Trophoblast cell (in vitro differentiated cells and primary cell): ENCODE data around the gene CDH5.

ENCODE experiments used
- DNase-seq, 2 donors: peaks; one replicate each; pipeline ENCODE4 v3.0.0-alpha.2; 2016
- H2AFZ ChIP-seq: 2 replicates; pipeline ENCODE4 v1.6.1; 2013; ENCODE audit warnings: low read length, moderate library complexity, mild to moderate bottlenecking; ENCODE audit not compliant: insufficient read depth, poor library complexity
- H2AK5ac ChIP-seq: 2 replicates; pipeline ENCODE4 v1.6.1; 2013; ENCODE audit warnings: mild to moderate bottlenecking, low read length
- H2BK120ac ChIP-seq: 2 replicates; pipeline ENCODE4 v1.6.1; 2013; ENCODE audit warnings: low read length, mild to moderate bottlenecking, moderate library complexity; ENCODE audit not compliant: insufficient read depth, poor library complexity
- H2BK12ac ChIP-seq: 2 replicates; pipeline ENCODE4 v1.6.1; 2013; ENCODE audit warnings: mild to moderate bottlenecking, low read length, moderate library complexity
- H2BK5ac ChIP-seq: 2 replicates; pipeline ENCODE4 v1.6.1; 2013; ENCODE audit warnings: low read length, low read depth, moderate library complexity, mild to moderate bottlenecking; ENCODE audit not compliant: poor library complexity
- H3K14ac ChIP-seq: 2 replicates; pipeline ENCODE4 v1.6.1; 2013; ENCODE audit warnings: mild to moderate bottlenecking, low read length
- H3K18ac ChIP-seq: 2 replicates; pipeline ENCODE4 v1.6.1; 2013; ENCODE audit warnings: mild to moderate bottlenecking, low read length
- H3K23ac ChIP-seq: 2 replicates; pipeline ENCODE4 v1.6.1; 2013; ENCODE audit warnings: low read length
- H3K27ac ChIP-seq: 2 replicates; pipeline ENCODE4 v1.5.1; 2013; ENCODE audit warnings: low read depth, mild to moderate bottlenecking, inconsistent platforms, low read length, moderate library complexity
- H3K27me3 ChIP-seq: 2 replicates; pipeline ENCODE4 v1.6.1; 2013; ENCODE audit warnings: inconsistent platforms, mild to moderate bottlenecking, low read length, moderate library complexity; ENCODE audit not compliant: insufficient read depth
- H3K36me3 ChIP-seq, 2 experiments: 1 replicate in 1 of 2; 2 replicates in 1 of 2; pipeline ENCODE4 v1.6.1; 2013; ENCODE audit warnings: low read length in 2 of 2, mild to moderate bottlenecking in 2 of 2, moderate library complexity in 1 of 2; ENCODE audit not compliant: insufficient read depth in 2 of 2, control insufficient read depth in 1 of 2
- H3K4ac ChIP-seq: 2 replicates; pipeline ENCODE4 v1.6.1; 2013; ENCODE audit warnings: low read depth, mild to moderate bottlenecking, low read length, moderate library complexity
- H3K4me1 ChIP-seq, 2 experiments: 1 replicate in 1 of 2; 2 replicates in 1 of 2; pipeline ENCODE4 v1.6.1; 2013; ENCODE audit warnings: low read length in 2 of 2, mild to moderate bottlenecking in 2 of 2, moderate library complexity in 1 of 2; ENCODE audit not compliant: insufficient read depth in 2 of 2, control insufficient read depth in 1 of 2
- H3K4me2 ChIP-seq: 2 replicates; pipeline ENCODE4 v1.6.1; 2013; ENCODE audit warnings: inconsistent platforms, mild to moderate bottlenecking, low read length, moderate library complexity
- H3K4me3 ChIP-seq: 2 replicates; pipeline ENCODE4 v1.5.1; 2013; ENCODE audit warnings: mild to moderate bottlenecking, low read depth, low read length, inconsistent platforms
- H3K79me1 ChIP-seq: one replicate; pipeline ENCODE4 v1.6.1; 2013; ENCODE audit warnings: low read length
- H3K79me2 ChIP-seq: 2 replicates; pipeline ENCODE4 v1.6.1; 2013; ENCODE audit warnings: low read length, mild to moderate bottlenecking; ENCODE audit not compliant: control insufficient read depth, insufficient read depth, poor library complexity
- H3K9ac ChIP-seq: 2 replicates; pipeline ENCODE4 v1.6.1; 2013; ENCODE audit warnings: mild to moderate bottlenecking, low read length
- H3K9me3 ChIP-seq: 2 replicates; pipeline ENCODE4 v1.6.1; 2013; ENCODE audit warnings: low read depth, mild to moderate bottlenecking, control low read depth, inconsistent platforms, low read length; ENCODE audit not compliant: insufficient read depth
- H4K12ac ChIP-seq: 2 replicates; pipeline ENCODE4 v1.6.1; 2013; ENCODE audit warnings: low read depth, mild to moderate bottlenecking, low read length, moderate library complexity
- H4K8ac ChIP-seq: 2 replicates; pipeline ENCODE4 v1.6.1; 2013; ENCODE audit warnings: low read depth, mild to moderate bottlenecking, low read length, moderate library complexity
- H4K91ac ChIP-seq: one replicate; pipeline ENCODE4 v1.6.1; 2013; ENCODE audit warnings: low read depth, mild to moderate bottlenecking, low read length, moderate library complexity
- WGBS: extraction: QIAGEN DNeasy Blood & Tissue Kit; methylation state at CpG from one replicate; pipeline ENCODE4 v1.1.7; 2013; ENCODE audit warnings: missing lambda C conversion rate; ENCODE audit not compliant: insufficient read length, insufficient coverage; ENCODE audit errors: extremely low coverage; 5-methylcytosine and 5-hydroxymethylcytosine counted together

Gene CDH5

GRCh38 chr16:66421891-66422290 lies 55.4 kb downstream of the CDH5 start:
- Histone ChIP-seq H3K4me1 (peaks cover 0 to 5% of the 10 kb centered on the region in 2 experiments), H3K4me3 (no peak overlapping the region), H3K14ac (no peak overlapping the region), H3K79me1 (no peaks in the 10 kb centered on the region), H3K4me2 (no peak overlapping the region), H3K9ac (no peak overlapping the region), H4K91ac (no peak overlapping the region), H2BK12ac (no peak overlapping the region), H3K36me3 (no peaks in the 10 kb centered on the region), H3K4ac (no peak overlapping the region), H3K27me3 (peaks cover 22% of the 10 kb centered on the region), H2AFZ (no peak overlapping the region), H3K79me2 (no peaks in the 10 kb centered on the region), H3K18ac (no peak overlapping the region), H2AK5ac (no peak overlapping the region), H4K12ac (no peak overlapping the region), H3K27ac (no peak overlapping the region), H4K8ac (no peak overlapping the region), H3K9me3 (peaks cover 5% of the 10 kb centered on the region), H3K23ac (no peak overlapping the region), H2BK120ac (no peak overlapping the region), H2BK5ac (no peak overlapping the region)
- DNase-seq = no peak
- no CpG with 5 or more reads among the region's 6 CpGs for WGBS

GRCh38 chr16:66422366-66422765 lies 55.9 kb downstream of the CDH5 start:
- Histone ChIP-seq H3K4me1 (peaks cover 0 to 5% of the 10 kb centered on the region in 2 experiments), H2BK5ac (no peak overlapping the region), H3K4ac (no peak overlapping the region), H4K91ac (no peak overlapping the region), H3K14ac (no peak overlapping the region), H3K27ac (no peak overlapping the region), H2AFZ (no peak overlapping the region), H3K9me3 (peaks cover 5% of the 10 kb centered on the region), H3K4me3 (no peak overlapping the region), H3K4me2 (no peak overlapping the region), H3K27me3 (peaks cover 25% of the 10 kb centered on the region), H3K18ac (no peak overlapping the region), H4K12ac (no peak overlapping the region), H2AK5ac (no peak overlapping the region), H4K8ac (no peak overlapping the region), H3K23ac (no peak overlapping the region), H3K36me3 (no peaks in the 10 kb centered on the region), H3K79me2 (no peaks in the 10 kb centered on the region), H2BK120ac (no peak overlapping the region), H2BK12ac (no peak overlapping the region), H3K9ac (no peak overlapping the region), H3K79me1 (no peaks in the 10 kb centered on the region)
- DNase-seq = no peak
- WGBS = no CpG with 5 or more reads among the region's 2 CpGs

- no CpG with 5 or more reads among the region's 1 CpG for WGBS
These were observed 56.7 kb downstream of the CDH5 start for GRCh38 chr16:66423177-66423576.

GRCh38 chr16:66425651-66426050 lies 59.2 kb downstream of the CDH5 start:
- Histone ChIP-seq H3K9ac (no peak overlapping the region), H3K79me1 (no peaks in the 10 kb centered on the region), H3K36me3 (no peaks in the 10 kb centered on the region), H4K8ac (no peak overlapping the region), H2BK120ac (no peak overlapping the region), H3K27ac (no peak overlapping the region), H3K4me3 (no peak overlapping the region), H3K14ac (no peak overlapping the region), H3K4me2 (no peak overlapping the region), H2BK12ac (no peak overlapping the region), H3K79me2 (no peaks in the 10 kb centered on the region), H2AK5ac (no peak overlapping the region), H4K12ac (no peak overlapping the region), H3K4ac (no peak overlapping the region), H3K4me1 (peaks cover 5 to 10% of the 10 kb centered on the region in 2 experiments), H3K23ac (no peak overlapping the region), H3K18ac (no peak overlapping the region), H2BK5ac (no peak overlapping the region), H3K9me3 (peaks cover 9% of the 10 kb centered on the region), H4K91ac (no peak overlapping the region), H2AFZ (no peak overlapping the region), H3K27me3 (peaks cover 51% of the 10 kb centered on the region)
- WGBS = no CpG with 5 or more reads among the region's 8 CpGs
- no peak for DNase-seq

More at GRCh38 chr16:66423177-66423576, 56.7 kb downstream of the CDH5 start:
- Histone ChIP-seq H4K12ac (no peak overlapping the region), H4K91ac (no peak overlapping the region), H3K14ac (no peak overlapping the region), H3K9ac (no peak overlapping the region), H3K4me3 (no peak overlapping the region), H3K79me2 (no peaks in the 10 kb centered on the region), H3K79me1 (no peaks in the 10 kb centered on the region), H3K9me3 (peaks cover 9% of the 10 kb centered on the region), H3K27me3 (peaks cover 33% of the 10 kb centered on the region), H3K27ac (no peak overlapping the region), H2AFZ (no peak overlapping the region), H4K8ac (no peak overlapping the region), H3K4me2 (no peak overlapping the region), H3K36me3 (no peaks in the 10 kb centered on the region), H3K4ac (no peak overlapping the region), H2BK12ac (no peak overlapping the region), H3K4me1 (peaks cover 5 to 10% of the 10 kb centered on the region in 2 experiments), H2BK120ac (no peak overlapping the region), H2BK5ac (no peak overlapping the region), H2AK5ac (no peak overlapping the region), H3K18ac (no peak overlapping the region), H3K23ac (no peak overlapping the region)
- no peak for DNase-seq
